Mononuclear cell (primary cell): ENCODE results near the gene ZBTB20. TPM values are rescaled to one million over a fixed set of nuclear protein-coding genes. Genes with fewer than 3 reads are reported as not detected.

ENCODE experiments used
- H3K27me3 ChIP-seq: 2 replicates; pipeline ENCODE4 v1.6.0; 2011; ENCODE audit warnings: low read length, control low read depth; ENCODE audit not compliant: insufficient read depth
- H3K4me1 ChIP-seq: 2 replicates; pipeline ENCODE4 v1.5.1; 2011; ENCODE audit warnings: mild to moderate bottlenecking, low read length, control low read depth; ENCODE audit not compliant: insufficient read depth
- H3K4me3 ChIP-seq: 2 replicates; pipeline ENCODE4 v1.5.1; 2011; ENCODE audit warnings: mild to moderate bottlenecking, low read length, moderate library complexity
- H3K9me3 ChIP-seq: 2 replicates; pipeline ENCODE4 v1.5.1; 2011; ENCODE audit warnings: low read depth, mild to moderate bottlenecking, control low read depth, low read length
- total RNA-seq: library from RNA; depleted of rRNA; stranded (reverse); fragments of >200 nt; gene quantifications from one replicate; pipeline ENCODE4 v1.2.3, GENCODE V29; 2012

ZBTB20 gene
- total RNA-seq, 1 donor, result 38.2 TPM

DNA sequence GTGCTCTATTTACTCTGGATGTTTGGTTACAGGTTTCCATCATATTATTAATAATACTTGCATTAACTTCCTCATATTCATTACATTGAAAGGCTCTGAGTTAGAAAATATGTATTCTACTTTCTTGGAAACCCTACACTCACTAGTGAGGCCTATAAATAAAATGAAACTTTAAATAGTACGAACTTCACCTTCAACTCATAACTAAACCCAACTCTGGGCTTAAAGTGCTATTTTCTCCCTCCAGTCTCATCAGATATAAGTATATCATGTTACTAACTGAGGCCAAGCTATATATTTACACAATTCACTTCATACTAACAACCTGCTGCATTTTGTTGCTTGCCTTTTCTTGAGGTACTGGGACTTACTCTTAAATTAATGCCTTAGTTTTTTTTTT lies 546.5 kb downstream of the ZBTB20 start:
- Histone ChIP-seq H3K4me3 (no peak overlapping the region), H3K27me3 (no peaks in the 10 kb centered on the region), H3K4me1 (no peaks in the 10 kb centered on the region), H3K9me3 (no peaks in the 10 kb centered on the region)

DNA sequence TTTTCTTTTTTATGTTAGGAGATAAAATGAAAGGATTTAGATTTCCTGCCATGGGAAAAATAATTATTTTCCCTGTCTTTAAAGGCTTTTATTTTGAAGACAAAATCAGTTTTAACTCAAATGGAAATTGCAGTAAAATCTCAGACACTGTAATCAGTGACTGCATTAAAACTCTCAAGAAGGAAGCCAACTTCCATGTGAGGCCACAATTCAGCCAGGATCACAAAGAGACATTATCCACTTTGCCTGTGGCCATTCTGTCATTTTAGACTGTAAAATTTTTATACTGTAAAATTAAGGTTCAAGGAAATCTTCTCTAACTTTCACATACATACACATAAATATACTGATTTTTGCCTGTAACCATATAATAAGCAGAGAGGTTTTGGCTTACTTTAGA lies 549.2 kb downstream of the ZBTB20 start:
- Histone ChIP-seq H3K4me1 (no peaks in the 10 kb centered on the region), H3K27me3 (no peaks in the 10 kb centered on the region), H3K9me3 (no peaks in the 10 kb centered on the region), H3K4me3 (no peak overlapping the region)

DNA sequence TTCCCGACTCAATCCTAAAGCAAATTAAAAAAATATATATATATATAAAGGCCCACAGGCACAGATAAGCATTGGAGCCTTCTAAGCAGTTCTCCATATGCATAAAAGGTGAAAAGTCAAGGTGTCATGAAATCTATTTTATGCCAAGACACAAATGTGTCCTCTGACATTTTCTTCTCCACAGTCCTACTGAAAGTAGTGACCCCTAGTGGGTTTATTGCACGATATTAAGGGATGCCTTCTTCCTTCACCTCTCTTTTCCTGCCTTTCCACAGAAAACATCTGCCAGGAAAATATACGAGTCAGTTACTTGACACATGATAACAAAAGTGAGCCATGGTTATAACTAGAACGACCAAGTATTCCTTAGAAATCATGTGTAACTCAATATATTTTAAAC lies 550.1 kb downstream of the ZBTB20 start:
- Histone ChIP-seq H3K9me3 (no peaks in the 10 kb centered on the region), H3K27me3 (no peaks in the 10 kb centered on the region), H3K4me1 (no peaks in the 10 kb centered on the region), H3K4me3 (no peak overlapping the region)

DNA sequence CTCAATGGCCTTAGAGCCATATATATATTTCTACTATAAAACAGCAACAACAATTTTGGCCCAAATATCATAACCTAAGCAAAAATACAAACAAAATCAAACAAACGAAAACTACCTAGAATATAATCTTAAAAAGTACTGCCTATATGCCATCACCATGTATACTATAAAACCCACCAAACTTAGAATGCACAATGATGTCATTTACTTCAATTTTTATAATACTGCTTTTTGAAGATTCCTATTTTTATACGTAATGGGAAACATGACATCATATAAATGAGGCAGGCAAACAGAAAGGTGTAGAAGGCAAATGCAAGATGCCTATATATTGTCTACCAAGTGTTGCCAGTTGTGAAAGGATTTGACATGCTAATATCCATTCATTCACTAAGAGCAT lies 550.9 kb downstream of the ZBTB20 start:
- H3K27me3 ChIP-seq, result no peaks in the 10 kb centered on the region
- no peaks in the 10 kb centered on the region for H3K9me3 ChIP-seq
- H3K4me1 ChIP-seq, result no peaks in the 10 kb centered on the region
- no peak overlapping the region for H3K4me3 ChIP-seq

DNA sequence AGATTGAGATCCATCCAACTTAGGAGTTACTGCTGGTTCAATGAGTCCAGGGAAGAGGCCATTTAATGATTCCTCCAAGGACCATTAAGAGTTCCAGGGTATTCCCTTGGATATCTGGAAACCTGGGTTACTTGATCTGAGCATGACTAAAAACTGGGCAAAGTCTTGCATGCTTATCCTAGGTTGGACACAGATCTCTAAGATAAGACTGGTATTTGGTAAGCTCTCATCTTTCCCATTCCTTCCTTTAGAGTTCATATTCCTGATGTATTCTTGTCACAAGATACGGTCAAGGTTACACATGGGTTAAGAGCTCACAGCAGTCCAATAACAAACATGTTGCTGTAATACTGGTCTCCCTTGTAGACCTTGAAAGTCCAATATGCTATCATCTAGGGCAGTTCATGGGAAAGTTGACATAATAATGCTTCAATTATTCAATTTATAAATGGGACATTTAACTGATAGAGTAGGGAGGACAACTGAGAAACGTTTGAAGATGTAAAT lies 551.5 kb downstream of the ZBTB20 start:
- Histone ChIP-seq H3K4me1 (no peaks in the 10 kb centered on the region), H3K9me3 (no peaks in the 10 kb centered on the region), H3K27me3 (no peaks in the 10 kb centered on the region), H3K4me3 (no peak overlapping the region)

DNA sequence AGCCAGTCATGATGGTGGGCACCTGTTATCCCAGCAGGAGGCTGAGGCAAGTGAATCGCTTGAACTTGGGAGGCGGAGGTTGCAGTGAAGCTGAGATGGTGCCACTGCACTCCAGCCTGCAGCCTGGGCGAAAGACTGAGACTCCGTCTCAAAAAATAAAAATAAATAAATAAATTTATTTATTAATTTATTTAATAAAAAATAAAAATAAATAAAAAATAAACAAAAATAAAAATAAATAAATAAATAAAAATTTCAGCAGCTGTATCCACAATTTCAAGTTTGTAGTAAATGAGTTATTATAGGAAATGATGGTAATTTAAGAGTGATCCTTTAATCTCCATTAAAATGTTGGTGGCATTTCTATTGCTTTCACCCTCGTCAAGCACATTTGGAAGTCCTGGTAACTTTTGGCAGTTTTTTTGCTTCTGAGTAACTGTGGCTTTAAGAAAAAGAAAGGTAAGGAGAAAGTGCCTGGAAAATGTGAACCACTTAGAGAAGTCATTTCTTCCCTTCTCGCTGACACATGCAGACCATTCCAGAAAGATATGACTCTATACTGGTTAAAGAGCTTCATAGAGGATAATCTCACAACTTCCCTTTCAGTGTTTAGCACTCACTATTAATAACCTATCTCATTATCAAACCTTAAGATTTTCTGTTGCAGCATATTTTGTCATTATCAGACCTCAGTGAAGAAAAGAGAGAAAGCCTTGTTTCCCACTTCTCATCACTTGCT lies 556.6 kb downstream of the ZBTB20 start:
- H3K27me3 ChIP-seq, result no peaks in the 10 kb centered on the region
- H3K4me3 ChIP-seq, result no peak overlapping the region
- H3K4me1 ChIP-seq, result no peaks in the 10 kb centered on the region
- H3K9me3 ChIP-seq, result no peaks in the 10 kb centered on the region

DNA sequence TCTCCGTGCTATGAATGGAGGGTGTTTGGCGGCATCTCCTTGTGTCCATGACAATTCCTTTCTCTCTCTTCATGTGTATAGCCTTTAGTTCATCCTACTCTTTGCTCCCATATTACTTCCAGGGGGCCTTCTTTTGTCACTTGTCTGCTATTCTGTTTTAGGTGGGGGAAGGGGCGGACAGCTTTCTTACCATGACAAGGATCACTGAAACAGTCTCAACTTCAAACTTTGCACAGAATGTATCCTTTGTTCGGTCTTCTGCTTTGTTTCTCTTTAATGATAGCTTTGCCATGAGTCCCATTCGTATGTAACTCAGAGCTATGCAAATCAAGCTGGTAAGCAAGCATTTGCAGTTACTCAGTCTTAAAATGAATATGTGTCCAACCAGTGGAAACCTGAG lies 559.1 kb downstream of the ZBTB20 start:
- H3K9me3 ChIP-seq, result no peaks in the 10 kb centered on the region

DNA sequence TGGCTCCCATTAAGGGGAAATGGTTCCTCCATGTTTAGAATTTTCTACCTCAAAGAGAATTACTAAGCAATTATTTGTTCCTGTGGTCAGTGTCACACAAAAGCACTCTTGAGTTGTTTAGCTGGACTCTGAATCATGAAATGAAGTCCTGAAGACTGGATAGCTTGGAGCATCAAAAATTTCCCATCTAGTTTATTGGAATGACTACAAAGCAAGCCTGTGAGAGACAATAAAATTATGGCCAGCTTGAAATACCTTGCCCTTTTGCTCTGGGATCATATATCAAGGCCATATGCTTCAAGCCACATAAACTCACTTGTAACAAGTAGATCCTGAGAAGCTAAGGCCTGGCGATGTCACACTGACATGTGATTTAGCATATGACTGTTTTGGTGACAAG lies 561.0 kb downstream of the ZBTB20 start:
- no peaks in the 10 kb centered on the region for H3K9me3 ChIP-seq
- no peaks in the 10 kb centered on the region for H3K27me3 ChIP-seq
- H3K4me3 ChIP-seq, result no peak overlapping the region
- no peaks in the 10 kb centered on the region for H3K4me1 ChIP-seq

More for the DNA sequence above, 559.1 kb downstream of the ZBTB20 start:
- H3K4me1 ChIP-seq, result no peaks in the 10 kb centered on the region
- no peak overlapping the region for H3K4me3 ChIP-seq
- H3K27me3 ChIP-seq, result no peaks in the 10 kb centered on the region

DNA sequence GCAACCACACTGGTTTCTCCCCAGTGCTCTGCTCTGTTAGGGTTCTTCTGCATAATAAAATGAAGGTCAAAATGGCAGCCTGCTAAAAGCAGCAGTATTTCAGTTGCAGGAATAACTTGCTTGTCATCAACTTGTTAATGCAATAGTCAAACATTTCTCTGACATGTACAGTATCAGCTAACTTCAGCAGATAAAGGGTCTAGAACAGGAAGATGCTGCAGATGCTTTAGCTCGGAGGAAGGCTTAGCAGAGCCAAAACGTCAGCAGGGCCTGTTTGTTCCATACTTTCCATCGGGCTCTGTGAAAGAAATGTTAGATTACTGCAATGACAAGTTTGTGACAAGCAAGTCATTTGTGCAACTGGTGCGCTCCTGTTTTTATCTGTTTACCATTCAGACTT lies 561.4 kb downstream of the ZBTB20 start:
- H3K4me1 ChIP-seq, result no peaks in the 10 kb centered on the region
- no peak overlapping the region for H3K4me3 ChIP-seq
- H3K9me3 ChIP-seq, result no peaks in the 10 kb centered on the region
- no peaks in the 10 kb centered on the region for H3K27me3 ChIP-seq

DNA sequence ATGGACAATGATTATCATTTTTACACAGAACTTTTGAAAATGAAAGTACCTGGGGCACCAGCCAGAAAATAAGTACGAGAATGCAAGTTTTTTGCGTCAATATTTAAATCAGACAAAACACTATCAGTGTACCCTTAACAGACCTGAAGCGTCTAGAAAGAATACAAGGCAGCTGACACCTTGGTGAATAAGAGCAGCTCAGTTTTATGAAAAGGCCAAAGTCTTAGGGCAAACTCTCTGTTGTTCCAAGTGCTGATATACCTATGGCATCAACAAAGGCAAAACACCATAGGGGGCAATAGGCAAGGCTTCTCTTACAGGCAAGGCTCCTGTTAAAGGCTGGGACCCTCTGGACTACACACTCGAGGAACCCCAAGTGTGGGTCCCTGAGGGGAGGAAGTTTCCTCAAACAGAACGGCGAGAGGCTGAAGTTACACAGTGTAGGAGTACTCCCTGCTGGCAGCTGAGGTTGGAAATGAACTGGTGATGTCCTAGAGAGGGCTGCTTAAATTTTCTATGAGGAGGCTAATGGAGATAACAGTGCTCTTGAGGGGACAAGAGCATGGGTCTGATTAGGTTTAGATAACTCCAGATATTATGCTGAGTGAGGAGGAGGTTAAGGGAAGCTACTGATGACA lies 562.2 kb downstream of the ZBTB20 start:
- no peaks in the 10 kb centered on the region for H3K9me3 ChIP-seq
- H3K4me3 ChIP-seq, result no peak overlapping the region
- no peaks in the 10 kb centered on the region for H3K27me3 ChIP-seq
- no peaks in the 10 kb centered on the region for H3K4me1 ChIP-seq

DNA sequence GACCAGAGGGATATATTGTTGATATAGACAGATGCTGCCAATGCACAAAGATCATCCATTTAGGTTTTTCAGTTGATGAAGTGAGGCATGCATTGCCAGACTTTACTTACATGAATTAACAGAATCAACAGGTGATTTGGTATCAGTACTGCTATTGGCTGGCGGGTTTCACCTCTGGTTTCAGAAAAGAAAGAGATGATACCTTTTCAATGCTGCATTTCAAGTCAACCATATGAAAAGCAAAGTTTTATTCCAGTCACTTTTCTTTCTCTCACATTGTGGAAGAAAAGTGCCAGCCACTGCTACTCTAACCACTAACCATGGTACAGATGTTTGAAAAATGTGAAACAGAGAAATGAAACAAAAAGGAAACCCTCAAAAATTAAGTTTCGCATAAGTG lies 564.2 kb downstream of the ZBTB20 start:
- H3K27me3 ChIP-seq, result no peaks in the 10 kb centered on the region
- H3K4me1 ChIP-seq, result no peaks in the 10 kb centered on the region
- no peak overlapping the region for H3K4me3 ChIP-seq
- no peaks in the 10 kb centered on the region for H3K9me3 ChIP-seq

DNA sequence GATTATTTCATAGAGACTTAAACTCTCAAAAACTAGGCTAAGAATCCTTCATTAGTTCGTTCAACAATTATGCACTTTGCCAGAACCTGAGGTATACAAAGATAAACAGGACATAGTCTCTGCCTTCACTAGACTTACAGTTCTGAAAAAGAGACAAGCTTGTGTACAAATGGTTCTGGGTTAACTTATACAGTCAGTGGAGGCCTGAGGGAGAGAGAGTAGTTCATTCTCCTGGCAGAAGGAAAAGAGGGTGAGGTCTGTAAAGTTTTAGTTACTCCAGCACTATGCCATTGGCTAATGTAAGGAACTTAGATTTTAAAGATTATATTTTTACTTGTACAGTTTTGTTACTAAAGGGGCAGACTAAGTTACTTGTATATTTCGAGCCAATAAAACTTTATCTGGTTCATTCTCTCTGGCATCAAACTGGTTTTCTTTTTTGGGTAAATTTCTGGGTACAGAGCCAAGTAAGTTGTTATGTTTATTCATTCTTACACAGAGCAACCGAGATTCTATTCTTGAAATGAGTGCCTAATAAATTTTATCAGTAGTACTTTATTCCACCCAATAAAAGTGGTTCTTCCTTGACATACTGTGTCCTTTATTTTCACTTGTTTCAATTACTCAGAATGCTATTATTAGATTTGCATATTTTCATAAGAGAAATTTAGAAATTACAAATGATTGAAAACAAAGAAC lies 574.6 kb downstream of the ZBTB20 start:
- Histone ChIP-seq H3K9me3 (no peaks in the 10 kb centered on the region), H3K4me3 (no peak overlapping the region), H3K27me3 (no peaks in the 10 kb centered on the region), H3K4me1 (no peaks in the 10 kb centered on the region)

DNA sequence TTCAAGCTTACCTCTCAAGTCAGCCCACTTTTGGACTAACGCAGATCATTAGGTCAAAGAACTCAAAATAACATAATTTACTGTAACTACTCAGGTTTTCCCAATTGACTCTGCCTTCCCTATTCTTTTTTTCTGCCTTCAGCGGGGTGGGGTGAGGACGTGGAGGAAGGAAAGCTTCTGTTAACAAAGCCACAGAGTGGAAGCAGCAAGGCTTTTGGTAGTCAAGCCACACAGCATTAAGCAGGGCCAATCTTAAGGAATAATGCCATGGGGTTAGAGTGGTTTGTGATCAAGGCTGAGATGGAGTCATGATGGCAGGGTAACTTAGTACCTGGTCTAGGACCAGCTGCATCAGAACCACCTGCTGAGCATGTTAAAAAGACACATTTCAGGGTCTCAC lies 575.7 kb downstream of the ZBTB20 start:
- H3K9me3 ChIP-seq, result no peaks in the 10 kb centered on the region
- H3K4me1 ChIP-seq, result no peaks in the 10 kb centered on the region
- no peaks in the 10 kb centered on the region for H3K27me3 ChIP-seq
- H3K4me3 ChIP-seq, result no peak overlapping the region

DNA sequence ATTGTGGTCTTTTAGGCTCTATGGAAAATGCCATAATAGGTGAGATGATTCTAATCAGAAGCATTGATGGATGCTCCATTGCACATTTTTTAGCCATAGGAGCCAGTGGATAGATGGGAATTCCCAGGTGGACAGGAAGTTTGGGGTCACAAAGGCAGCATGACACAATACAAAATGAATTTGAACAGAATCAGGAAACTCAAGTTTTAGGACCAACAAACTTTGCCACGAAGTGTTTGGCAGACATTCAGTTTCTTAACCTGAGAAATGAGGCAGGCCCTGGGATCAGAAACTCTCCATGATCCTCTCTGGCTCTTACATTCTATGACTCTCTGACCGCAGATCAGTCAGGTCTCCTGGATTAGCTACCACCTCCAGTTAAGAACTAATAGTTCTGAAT lies 577.9 kb downstream of the ZBTB20 start:
- Histone ChIP-seq H3K4me3 (no peak overlapping the region), H3K9me3 (no peaks in the 10 kb centered on the region), H3K27me3 (no peaks in the 10 kb centered on the region), H3K4me1 (no peaks in the 10 kb centered on the region)

DNA sequence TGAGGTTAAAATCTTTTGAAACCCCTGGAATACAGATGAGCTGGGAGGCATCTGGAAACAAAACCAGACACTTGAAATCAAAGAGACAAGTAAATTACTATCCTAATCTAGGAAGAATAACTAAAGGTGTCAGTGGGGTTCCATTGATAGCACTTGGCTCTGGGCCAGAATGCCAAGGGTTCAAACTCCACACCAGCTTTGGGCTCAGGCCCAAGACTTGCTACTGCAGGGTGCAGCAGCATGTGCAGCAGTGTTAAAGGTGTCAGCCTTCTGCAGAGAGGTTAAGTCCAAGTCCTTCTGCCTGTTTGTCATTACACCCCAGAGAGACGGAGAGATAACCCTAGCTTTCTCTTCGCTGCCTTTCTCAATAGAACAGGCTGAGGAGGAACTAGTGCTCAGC lies 579.3 kb downstream of the ZBTB20 start:
- Histone ChIP-seq H3K4me3 (no peak overlapping the region), H3K27me3 (no peaks in the 10 kb centered on the region), H3K9me3 (no peaks in the 10 kb centered on the region), H3K4me1 (no peaks in the 10 kb centered on the region)
